ENCODE measurements around the gene SLAIN2.

- TF ChIP-seq CTCF (IDR thresholded peaks at IDR 0.05) (no peak), EP300 (IDR thresholded peaks at IDR 0.05; ENCODE audit: low read depth) (no peak), POLR2A (IDR thresholded peaks at IDR 0.05) (no peak)
Observed at GRCh38 chr4:48403779-48404178, 62.5 kb downstream of the SLAIN2 start.

Data from transverse colon (tissue), 3 donors.